Myocyte (in vitro differentiated cells): ENCODE data around the gene CCDC40. TPM values are rescaled to one million over a fixed set of nuclear protein-coding genes. Genes with fewer than 3 reads are reported as not detected.
"Not testable (repeated sequence)": the region's sequence is repeated elsewhere in the genome, so short reads cannot be mapped to it uniquely, and the experiment has no call there.

ENCODE experiments used
- DNase-seq: peaks from one replicate; pipeline ENCODE4 v3.0.0-alpha.2; 2012; ENCODE audit warnings: low read depth
- total RNA-seq: library from RNA; depleted of rRNA; stranded (reverse); fragments of >200 nt; gene quantifications from 2 replicates; pipeline ENCODE4 v1.2.3, GENCODE V29; 2014

CCDC40 gene
- total RNA-seq, 1 donor from 2014 or later, result 3.2 TPM

DNA sequence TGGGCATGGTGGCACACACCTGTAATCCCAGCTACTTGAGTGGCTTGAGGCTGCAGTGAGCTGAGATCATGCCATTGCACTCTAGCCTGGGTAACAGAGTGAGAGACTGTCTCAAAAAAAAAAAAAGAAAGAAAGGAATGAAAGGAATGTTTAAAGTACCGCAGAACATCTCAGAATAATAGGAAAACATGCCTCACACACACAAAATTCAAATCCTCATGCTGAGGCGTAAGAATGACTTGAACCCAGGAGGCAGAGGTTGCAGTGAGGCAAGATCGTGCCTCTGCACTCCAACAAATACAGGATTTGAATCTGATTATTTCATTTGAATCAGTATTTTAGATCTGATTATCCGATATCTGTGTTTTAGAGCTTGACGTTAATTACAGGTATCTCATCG lies 43.6 kb downstream of the CCDC40 start:
- peak; percentile 6 for DNase-seq

DNA sequence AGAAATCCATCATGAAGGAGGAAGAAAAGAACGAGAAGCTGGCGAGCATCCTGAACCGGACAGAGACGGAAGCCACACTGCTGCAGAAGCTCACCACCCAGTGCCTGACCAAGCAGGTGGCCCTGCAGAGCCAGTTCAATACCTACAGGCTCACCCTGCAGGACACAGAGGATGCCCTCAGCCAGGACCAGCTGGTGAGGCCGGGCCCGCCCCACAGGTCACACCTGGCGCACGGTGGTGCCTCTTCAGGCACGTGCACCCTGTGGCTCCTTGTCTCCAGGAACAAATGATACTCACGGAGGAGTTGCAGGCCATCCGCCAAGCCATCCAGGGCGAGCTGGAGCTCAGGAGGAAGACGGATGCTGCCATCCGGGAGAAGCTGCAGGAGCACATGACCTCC lies 45.2 kb downstream of the CCDC40 start:
- DNase-seq, result no peak

DNA sequence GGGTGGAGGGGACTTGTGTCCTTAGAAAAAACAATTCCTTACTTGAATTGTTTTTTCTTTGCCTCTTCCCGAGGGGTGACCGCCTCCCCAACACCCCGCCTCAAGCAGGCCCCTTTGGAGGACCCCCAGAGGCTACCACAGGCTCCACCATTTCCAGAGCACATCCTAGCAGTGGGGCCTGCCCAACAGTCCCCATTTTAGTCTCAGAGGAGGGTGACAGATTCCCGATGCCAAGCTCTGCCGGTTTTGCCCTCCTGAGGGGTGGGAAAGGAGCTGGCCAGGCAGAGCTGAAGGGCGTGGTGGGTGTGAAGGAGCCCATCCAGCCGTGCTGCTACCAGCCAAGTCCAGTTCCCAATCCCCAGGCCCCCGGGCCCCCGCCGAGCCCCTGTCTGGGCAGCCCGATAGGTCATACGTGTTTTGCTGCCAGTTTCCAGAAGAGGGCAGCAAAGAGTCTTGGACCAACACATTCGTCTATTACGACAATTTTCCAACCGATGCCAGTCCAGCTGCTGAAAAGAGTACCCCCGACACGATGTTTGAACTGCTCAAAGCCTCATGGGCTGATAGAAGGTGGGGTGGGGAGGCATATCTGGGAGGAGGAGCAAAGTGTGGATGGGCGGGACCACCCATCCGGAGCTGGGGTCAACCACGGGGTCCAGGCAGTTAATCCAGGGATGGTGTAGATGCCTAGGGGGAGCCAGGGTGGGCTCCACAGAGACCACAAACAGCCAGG lies 46.1 kb downstream of the CCDC40 start:
- DNase-seq, result peak; percentile 77

DNA sequence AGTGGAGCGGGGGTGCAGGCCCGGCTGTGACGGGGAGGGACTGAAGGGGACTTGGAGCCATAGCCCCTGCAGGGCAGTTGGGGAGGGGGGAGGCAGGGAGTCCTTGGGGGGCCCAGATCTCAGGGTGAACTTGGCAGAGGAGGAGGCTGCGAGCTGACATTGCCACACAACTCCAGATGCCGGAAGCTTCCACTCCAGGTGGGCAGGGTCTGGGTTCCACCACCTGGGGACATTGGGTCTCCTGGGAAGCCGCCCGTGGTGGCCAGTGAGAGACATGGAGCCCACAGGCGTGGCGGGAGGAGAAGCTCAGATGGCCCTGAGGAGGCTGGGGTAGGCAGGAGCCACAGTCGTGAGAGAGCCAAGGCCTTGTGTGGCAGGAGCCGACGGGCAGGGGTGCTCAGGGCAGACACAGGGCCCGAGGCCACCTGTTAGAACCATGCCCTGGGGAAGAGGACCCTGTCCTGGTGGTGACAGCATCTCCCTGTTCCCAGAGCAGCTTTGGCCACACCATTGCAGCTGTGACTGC lies 46.8 kb downstream of the CCDC40 start:
- no peak for DNase-seq

DNA sequence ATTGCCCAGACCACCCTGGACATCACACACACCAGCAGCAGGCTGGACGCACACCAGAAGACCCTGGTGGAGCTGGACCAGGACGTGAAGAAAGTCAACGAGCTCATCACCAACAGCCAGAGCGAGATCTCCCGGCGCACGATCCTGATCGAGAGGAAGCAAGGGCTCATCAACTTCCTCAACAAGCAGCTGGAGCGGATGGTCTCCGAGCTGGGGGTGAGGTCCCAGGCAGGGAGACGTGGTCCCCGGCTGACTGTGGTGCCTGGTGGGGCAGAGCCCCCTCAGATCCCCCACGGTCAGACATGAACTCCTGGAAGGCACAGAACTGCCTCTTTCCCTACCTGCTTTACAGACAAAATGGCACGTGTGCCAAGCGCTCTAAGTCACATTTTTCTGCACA lies 48.3 kb downstream of the CCDC40 start:
- DNase-seq, result no peak

DNA sequence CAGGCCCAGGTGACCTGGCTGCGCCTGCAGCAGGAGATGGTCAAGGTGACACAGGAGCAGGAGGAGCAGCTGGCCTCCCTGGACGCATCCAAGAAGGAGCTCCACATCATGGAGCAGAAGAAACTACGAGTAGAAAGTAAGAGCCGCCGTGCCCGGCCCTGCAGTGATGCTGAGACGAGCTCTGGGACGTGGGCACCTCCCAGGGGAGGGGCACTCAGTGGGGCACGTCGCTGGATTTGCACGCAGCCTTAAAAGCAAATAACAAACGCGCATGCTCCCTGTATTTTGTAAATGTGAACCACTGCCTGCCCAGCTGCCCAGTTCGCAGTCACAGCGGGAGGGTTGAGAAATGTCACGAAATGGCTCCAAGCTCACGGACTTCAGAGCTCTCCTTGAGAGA lies 49.6 kb downstream of the CCDC40 start:
- DNase-seq, result no peak

DNA sequence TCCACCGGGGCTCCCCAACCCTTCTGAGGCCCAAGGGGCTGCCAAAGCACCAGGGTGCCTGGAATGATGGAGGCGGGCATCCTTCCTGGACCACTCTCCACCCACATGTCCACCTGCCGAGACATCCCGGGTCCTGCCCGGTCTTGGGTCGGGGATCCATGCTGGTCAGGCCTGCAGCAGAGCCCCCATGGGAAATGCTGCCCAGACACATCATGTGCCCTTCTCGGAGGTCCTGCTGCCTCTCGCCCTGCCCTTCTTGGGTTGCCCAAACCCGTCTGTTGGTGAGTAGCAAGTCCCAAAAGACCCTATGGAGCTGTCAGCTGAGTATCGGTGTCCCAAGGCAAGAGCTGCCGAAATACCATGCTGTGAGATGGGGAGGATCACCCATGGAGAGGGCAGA lies 50.2 kb downstream of the CCDC40 start:
- DNase-seq, result no peak

DNA sequence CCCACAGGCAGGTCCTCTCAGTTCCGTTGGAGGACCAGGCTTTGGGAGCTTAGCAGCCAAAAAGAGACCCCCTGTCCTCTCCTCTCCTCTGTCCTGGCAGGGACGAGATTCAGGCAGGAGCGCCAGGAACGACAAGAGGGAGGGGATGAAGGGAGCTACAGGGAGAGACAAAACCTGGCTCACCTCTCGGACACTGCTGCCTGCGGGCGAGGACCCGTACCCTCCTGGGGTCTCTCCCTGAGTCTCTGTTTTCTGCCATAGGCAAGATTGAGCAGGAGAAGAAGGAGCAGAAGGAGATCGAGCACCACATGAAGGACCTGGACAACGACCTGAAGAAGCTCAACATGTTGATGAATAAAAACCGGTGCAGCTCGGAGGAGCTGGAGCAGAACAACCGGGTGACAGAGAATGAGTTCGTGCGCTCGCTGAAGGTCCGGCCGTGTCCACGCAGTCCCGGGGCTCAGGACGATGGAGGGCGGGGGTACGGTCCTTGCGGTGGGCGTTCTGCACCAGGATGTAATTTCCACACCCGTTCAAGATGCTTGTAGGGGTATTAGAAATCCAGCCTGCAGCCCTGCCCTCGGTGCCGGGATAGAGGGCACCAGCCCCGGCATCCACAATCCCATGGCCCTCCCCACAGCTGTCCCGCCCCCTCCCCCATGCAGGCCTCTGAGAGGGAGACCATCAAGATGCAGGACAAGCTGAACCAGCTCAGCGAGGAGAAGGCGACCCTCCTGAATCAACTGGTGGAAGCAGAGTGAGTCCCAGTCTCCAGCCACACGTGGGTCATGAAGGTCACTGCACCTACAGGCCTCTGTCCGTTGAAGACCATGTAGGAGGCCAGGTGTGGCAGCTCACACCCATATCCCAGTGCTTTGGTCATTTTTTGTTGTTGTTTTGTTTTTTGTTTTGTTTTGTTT lies 51.2 kb downstream of the CCDC40 start:
- DNase-seq, result no peak

DNA sequence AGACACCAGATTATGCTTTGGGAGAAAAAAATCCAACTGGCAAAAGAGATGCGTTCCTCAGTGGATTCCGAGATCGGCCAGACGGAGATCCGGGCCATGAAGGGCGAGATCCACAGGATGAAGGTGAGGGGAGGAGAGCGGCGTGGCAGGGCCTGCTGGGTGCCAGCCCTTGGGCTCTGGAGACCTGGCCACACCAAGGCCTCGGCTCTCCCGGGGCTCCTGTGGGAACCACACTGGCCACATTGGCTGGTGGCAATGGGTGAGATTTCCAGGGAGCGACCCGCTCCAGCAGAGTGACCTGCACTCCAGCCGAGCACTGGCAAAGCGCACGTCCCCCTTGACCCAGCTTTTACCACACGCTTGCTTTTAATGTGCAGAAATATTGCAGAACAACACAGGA lies 53.3 kb downstream of the CCDC40 start:
- no peak for DNase-seq

DNA sequence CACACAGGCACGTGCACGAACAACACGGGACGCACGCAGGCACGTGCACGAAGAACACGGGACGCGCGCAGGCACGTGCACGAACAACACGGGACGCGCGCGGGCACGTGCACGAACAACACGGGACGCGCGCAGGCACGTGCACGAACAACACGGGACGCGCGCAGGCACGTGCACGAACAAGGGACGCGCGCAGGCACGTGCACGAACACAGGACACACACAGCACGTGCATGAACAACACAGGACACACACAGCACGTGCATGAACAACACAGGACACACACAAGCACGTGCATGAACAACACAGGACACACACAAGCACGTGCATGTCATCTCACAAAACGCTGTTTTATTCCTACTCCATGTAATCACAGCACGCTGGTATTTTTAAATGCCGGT lies 53.7 kb downstream of the CCDC40 start:
- not testable (repeated sequence) for DNase-seq

DNA sequence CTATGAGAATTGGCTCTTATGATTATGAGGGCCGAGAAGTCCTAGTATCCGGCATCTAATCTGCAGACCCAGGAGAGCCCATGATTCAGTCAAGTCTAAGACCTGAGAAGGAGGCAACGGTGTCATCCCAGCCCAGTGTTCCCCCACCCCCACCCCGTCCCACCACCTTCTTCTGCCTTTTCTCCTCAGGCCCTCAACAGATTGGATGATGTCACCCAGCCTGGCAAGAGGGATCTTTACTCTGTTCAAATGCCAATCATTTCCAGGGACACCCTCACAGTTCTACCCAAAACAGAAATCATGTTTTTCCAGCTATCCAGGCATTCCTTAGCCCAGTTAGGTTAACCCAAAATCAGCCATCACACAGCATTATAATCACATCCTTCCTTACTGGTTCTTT lies 54.9 kb downstream of the CCDC40 start:
- DNase-seq, result no peak

DNA sequence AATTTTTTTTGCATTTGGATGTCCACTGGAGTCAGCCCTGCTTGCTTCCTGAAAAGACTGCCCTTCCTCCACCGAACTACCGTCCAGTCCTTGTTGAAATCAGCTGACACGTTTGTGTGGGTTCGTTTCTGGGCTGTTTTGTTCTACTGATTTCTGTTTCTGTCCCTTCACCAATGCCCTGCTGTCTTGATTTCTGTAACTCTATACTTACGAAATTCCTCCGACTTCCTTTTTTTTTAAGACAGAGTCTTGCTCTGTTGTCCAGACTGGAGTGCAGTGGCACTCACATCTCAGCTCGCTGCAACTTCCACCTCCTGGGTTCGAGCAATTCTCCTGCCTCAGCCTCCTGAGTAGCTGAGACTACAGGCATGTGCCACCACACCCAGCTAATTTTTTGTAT lies 56.5 kb downstream of the CCDC40 start:
- DNase-seq, result no peak

DNA sequence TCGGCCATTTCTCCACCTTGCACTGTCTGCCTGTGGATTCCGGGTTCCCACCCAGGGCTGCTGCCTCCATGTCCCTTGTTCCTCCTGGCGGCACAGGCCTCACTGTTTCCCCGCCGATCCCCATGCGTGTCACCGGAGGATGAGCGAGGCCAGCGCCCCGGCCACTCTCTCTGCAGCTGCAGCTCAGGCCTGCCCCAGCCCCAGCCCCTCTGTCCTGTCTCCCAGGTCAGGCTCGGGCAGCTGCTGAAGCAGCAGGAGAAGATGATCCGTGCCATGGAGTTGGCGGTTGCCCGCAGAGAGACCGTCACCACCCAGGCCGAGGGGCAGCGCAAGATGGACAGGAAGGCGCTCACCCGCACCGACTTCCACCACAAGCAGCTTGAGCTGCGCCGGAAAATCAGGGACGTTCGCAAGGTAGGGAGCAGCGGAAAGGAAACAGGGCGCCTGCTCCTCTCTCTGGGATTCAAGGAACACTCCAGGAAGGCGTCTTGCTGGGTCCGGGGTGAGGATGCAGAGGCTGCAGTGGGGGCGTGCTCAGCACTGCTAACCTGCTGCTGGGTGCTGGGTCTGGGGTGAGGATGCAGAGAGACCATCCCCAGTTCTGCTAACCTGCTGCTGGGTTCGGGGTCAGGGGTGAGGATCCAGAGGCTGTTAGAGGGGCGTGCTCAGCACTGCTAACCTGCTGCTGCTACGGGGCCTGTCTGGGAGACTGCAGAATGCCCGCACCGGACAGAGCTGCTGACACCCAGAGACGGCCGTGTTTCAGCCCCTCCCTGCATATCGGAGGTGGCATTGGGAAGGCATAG lies 58.8 kb downstream of the CCDC40 start:
- no peak for DNase-seq

DNA sequence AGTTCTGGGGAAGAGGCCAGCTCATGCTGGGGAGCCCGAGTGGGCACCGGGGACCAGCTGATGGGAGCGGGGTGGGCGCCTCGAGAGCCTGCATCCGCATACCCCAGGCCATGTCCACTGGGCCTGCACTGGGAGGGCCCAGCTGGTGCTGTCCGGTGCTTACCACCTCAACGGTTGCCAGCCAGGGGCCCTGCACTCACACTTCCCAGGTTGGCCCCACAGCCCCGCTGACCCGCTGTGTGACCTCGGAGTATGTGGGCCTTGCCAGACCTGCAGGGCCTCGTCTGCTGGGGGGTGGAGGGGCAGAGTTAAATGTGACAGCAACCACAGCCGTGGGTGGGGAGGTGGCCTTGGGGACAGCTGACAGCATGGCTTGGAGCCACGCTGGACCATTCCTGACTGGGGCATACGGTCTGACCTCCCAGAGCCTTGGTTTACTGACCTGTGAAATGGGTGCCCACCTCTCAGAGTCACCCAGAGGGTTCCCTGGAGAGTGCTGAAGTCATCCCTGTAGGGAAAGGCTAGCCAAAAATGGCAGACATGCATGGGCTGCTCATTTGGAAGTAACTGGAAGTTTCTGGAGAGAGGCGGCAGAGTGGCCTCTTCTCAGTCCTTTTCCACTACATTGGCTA lies 59.5 kb downstream of the CCDC40 start:
- peak; percentile 56 for DNase-seq

DNA sequence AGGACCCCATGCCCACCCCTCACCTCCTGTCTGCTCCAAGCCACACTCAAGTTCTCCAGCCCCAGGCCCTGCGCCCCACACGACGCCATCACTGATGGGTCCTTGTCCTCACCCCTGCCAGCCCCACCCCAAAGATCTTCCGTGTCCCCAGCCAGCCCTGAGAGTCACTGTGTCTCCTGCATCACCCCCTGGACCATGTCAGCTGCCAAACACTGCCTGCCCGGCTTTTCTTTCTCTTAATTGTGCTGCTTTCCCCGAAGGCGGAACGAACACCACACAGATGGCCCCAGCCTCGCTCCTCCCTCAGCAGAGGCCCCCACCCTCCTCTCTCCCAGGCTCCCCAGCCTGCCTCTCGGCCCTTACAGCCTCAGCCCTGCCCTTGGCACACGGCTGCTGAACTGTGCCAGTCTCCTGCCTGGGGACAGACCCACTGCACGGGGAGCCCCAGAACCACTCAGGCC lies 60.1 kb downstream of the CCDC40 start:
- peak; percentile 10 for DNase-seq

DNA sequence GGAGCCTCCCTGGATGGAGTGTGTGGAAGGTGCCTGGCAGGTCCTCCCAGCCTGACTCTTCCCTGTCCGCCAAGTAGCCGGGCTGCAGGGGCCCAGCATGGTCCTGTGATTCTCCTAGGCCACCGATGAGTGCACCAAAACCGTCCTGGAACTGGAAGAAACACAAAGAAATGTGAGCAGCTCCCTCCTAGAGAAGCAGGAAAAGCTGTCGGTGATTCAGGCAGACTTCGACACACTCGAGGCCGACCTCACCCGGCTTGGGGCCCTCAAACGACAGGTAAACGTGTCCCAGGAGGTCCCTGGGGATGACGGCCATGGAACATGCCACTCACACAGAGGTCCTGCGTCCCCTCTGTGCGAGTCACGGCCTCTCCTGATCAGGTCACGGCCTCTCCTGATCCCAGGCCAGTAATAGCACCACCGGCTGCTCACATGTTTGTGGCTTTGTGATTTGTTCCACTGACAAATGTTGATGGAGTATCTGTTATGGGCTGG lies 60.7 kb downstream of the CCDC40 start:
- DNase-seq, result peak; percentile 87

DNA sequence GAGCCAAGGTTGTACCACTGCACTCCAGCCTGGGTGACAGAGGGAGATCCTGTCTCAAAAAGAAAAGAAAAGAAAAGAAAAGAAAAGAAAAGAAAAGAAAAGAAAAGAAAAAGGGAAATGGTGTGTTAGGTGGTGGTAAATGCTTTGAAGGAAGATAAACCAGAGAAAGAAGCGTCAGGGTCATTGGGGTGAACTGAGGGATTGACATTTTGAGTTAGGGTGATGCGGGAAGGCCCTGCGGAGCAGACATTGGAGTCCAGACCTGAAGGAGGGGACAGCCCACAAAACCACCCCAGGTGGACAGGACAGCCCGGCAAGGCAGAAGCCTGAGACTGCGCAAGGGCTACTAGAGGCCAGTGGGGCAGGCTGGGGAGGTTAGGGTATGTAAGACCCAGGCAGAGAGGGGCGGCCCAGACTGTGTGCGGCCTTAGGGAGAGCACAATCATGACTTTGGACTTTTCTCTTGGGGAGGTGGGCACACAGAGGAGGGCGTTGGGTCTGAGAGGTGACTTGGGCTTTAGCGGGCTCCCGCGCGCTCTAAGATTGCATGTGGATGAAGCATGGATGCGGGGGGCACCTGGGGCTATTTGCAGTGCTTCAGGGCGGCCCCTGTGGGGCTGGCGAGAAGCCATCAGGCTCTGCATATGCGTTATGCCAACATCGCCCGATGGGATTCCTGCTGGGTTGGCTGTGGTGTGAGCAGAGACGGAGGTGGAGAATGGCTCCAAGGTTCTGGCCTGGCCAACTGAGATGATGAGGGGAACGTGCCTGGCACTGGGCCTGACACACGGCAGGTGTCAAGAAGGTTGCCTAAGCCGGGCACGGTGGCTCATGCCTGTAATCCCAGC lies 61.6 kb downstream of the CCDC40 start:
- DNase-seq, result peak; percentile 40

DNA sequence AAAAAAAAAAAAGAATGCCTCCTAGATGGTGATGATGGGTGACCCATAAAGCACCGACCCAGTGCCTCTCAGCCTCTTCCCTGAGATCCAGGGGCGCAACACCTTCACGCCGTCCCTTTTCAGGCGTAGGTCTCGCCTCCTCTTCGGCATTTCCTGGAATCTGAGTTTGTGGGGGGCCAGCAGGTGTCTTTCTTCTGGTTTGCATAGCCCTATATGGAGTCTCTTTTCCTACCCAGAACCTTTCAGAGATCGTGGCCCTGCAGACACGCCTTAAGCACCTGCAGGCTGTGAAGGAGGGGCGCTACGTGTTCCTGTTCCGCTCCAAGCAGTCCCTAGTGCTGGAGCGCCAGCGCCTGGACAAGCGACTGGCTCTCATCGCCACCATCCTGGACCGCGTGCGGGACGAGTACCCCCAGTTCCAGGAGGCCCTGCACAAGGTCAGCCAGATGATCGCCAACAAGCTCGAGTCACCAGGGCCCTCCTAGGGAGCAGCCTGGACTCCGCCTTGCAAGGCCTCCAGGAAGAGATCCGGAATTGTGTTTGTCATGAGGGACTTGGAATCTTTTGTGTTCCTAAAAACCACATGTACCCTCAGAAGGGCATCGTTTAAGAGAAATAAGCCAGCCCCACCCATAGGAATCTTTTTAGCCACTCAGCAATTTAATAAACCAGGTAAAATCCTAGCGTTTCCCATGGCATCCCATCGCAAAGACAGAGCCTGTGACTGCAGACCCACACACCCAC lies 63.0 kb downstream of the CCDC40 start:
- DNase-seq, result no peak

DNA sequence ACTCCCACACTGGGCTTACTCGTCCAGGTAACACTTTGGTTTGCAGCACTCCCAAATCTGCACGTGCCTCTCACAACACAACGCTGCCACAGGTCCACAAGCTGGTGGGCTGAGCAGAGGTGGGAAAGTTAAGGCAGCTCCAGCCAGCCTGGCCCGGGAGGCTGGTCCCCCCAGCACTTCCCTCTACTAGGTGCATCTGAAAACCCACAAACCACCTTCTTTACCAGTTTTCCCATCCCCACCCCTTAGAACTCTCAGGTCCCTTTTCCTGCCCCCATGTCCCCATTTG lies 63.5 kb downstream of the CCDC40 start:
- DNase-seq, result no peak
